Activated T-helper 1 cell treated with anti-CD3 and anti-CD28 coated beads, Interleukin-12 subunit alpha, Interleukin-12 subunit beta, Interleukin-2, Interleukin-4 antibody, amounts not matched to agents 30 ng/mL and 10 ng/mL and 1 ng/mL, durations not matched to agents 14 hours and 24 hours and 36 hours (primary cell): ENCODE data around the gene ABCC1. TPM values are rescaled to one million over a fixed set of nuclear protein-coding genes. Genes with fewer than 3 reads are reported as not detected.
A peak's percentile ranks its signal among the peaks of the same experiment; 100 is the strongest.

Source experiments
- DNase-seq: peaks from one replicate; pipeline ENCODE4 v3.0.0; 2021; ENCODE audit warnings: low spot score
- H3K27ac Mint-ChIP-seq: one replicate; pipeline ENCODE4 v1.8.0; 2021; ENCODE audit warnings: mild to moderate bottlenecking, mixed read lengths
- H3K27me3 Mint-ChIP-seq: one replicate; pipeline ENCODE4 v1.8.0; 2022; ENCODE audit warnings: mild to moderate bottlenecking, moderate library complexity, mixed read lengths; ENCODE audit not compliant: insufficient read depth
- H3K36me3 Mint-ChIP-seq: one replicate; pipeline ENCODE4 v1.8.0; 2021; ENCODE audit warnings: low read depth, mixed read lengths
- H3K4me1 Mint-ChIP-seq: one replicate; pipeline ENCODE4 v1.8.0; 2021; ENCODE audit warnings: low read depth, mixed read lengths
- H3K4me3 Mint-ChIP-seq: one replicate; pipeline ENCODE4 v1.8.0; 2021; ENCODE audit warnings: mild to moderate bottlenecking, moderate library complexity, mixed read lengths
- H3K9me3 Mint-ChIP-seq: one replicate; pipeline ENCODE4 v1.8.0; 2021; ENCODE audit warnings: mixed read lengths
- intact Hi-C: fragments of 100-400 bp; cut with micrococcal nuclease; formaldehyde crosslinking; loops from one replicate; pipeline ENCODE4 v1.15.1; 2024
- total RNA-seq: library from RNA; stranded (reverse); gene quantifications from 2 replicates; pipeline ENCODE4 v1.2.3, GENCODE V29; 2022

The ABCC1 gene
- total RNA-seq, 1 donor from 2014 or later = 108 TPM

GRCh38 chr16:15961571-15962090, 12.2 kb downstream of the ABCC1 start:
- Mint-ChIP-seq H3K27me3 (no peaks in the 10 kb centered on the region), H3K9me3 (peaks cover 23% of the 10 kb centered on the region), H3K4me1 (peaks cover 58% of the 10 kb centered on the region), H3K27ac (peak overlapping the region; percentile 95), H3K36me3 (peaks cover 34% of the 10 kb centered on the region), H3K4me3 (peak overlapping the region; percentile 47)
- intact Hi-C loops = loop anchor here (1.0 to 2.0 kb wide), 7 partner anchors 11 to 371 kb away; partner anchors contain the start of gene CEP20
- no peak for DNase-seq

GRCh38 chr16:15963307-15963910, 14.0 kb downstream of the ABCC1 start:
- Mint-ChIP-seq H3K36me3 (peaks cover 44% of the 10 kb centered on the region), H3K4me1 (peaks cover 60% of the 10 kb centered on the region), H3K27me3 (no peaks in the 10 kb centered on the region), H3K27ac (peak overlapping the region; percentile 95), H3K4me3 (peak overlapping the region; percentile 47), H3K9me3 (peaks cover 23% of the 10 kb centered on the region)
- DNase-seq = no peak
- intact Hi-C loops = no loop called here

GRCh38 chr16:15966420-15966819, 17.0 kb downstream of the ABCC1 start:
- intact Hi-C loops = no loop called here
- H3K27ac Mint-ChIP-seq = no peak overlapping the region
- no peak overlapping the region for H3K4me3 Mint-ChIP-seq
- H3K4me1 Mint-ChIP-seq = peaks cover 41% of the 10 kb centered on the region
- DNase-seq = no peak
- peaks cover 35% of the 10 kb centered on the region for H3K9me3 Mint-ChIP-seq
- H3K27me3 Mint-ChIP-seq = no peaks in the 10 kb centered on the region
- H3K36me3 Mint-ChIP-seq = peaks cover 65% of the 10 kb centered on the region

- DNase-seq = no peak
- H3K36me3 Mint-ChIP-seq = peaks cover 68% of the 10 kb centered on the region
- H3K9me3 Mint-ChIP-seq = peaks cover 39% of the 10 kb centered on the region
- H3K27ac Mint-ChIP-seq = no peak overlapping the region
- H3K27me3 Mint-ChIP-seq = no peaks in the 10 kb centered on the region
- intact Hi-C loops = no loop called here
- H3K4me1 Mint-ChIP-seq = peaks cover 36% of the 10 kb centered on the region
- H3K4me3 Mint-ChIP-seq = no peak overlapping the region
Measured at GRCh38 chr16:15966836-15967546, 17.6 kb downstream of the ABCC1 start.

DNA sequence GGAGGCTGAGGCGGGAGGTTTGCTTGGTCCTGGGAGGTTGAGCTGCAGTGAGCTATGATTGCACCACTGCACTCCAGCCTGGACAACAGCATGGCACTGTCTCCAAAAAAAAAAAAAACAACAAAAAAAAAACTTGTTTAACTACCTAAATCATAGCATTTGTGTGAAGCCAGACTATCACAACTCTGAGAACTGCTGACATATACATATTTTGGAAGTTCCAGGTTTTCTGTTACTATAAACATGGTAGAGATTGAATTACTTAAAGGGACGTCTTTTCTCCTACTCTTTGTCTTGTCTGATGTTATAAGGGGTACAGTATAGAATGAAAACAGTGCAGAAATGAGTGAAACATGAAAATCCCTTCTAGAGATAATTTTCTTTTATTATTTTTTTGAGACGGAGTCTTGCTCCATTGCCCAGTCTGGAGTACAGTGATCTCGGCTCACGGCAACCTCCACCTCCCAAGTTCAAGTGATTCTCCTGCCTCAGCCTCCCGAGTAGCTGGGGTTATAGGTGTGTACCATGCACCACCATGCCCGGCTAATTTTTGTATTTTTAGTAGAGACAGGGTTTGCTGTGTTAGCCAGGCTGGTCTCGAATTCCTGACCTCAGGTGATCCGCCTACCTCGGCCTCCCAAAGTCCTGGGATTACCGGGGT, 18.4 kb downstream of the ABCC1 start:
- no peak overlapping the region for H3K4me3 Mint-ChIP-seq
- H3K27ac Mint-ChIP-seq = peak overlapping the region; percentile 61
- intact Hi-C loops = no loop called here
- H3K9me3 Mint-ChIP-seq = peaks cover 38% of the 10 kb centered on the region
- peaks cover 28% of the 10 kb centered on the region for H3K4me1 Mint-ChIP-seq
- H3K27me3 Mint-ChIP-seq = no peaks in the 10 kb centered on the region
- peaks cover 67% of the 10 kb centered on the region for H3K36me3 Mint-ChIP-seq
- DNase-seq = no peak

- H3K27me3 Mint-ChIP-seq = no peaks in the 10 kb centered on the region
- DNase-seq = no peak
- H3K36me3 Mint-ChIP-seq = peaks cover 72% of the 10 kb centered on the region
- peaks cover 29% of the 10 kb centered on the region for H3K9me3 Mint-ChIP-seq
- no peak overlapping the region for H3K27ac Mint-ChIP-seq
- H3K4me3 Mint-ChIP-seq = no peak overlapping the region
- intact Hi-C loops = no loop called here
- H3K4me1 Mint-ChIP-seq = peaks cover 27% of the 10 kb centered on the region
Measured at GRCh38 chr16:15970202-15970601, 20.8 kb downstream of the ABCC1 start.

- DNase-seq = no peak
- no peak overlapping the region for H3K4me3 Mint-ChIP-seq
- H3K4me1 Mint-ChIP-seq = peaks cover 33% of the 10 kb centered on the region
- H3K27ac Mint-ChIP-seq = no peak overlapping the region
- peaks cover 29% of the 10 kb centered on the region for H3K9me3 Mint-ChIP-seq
- intact Hi-C loops = no loop called here
- peaks cover 70% of the 10 kb centered on the region for H3K36me3 Mint-ChIP-seq
- H3K27me3 Mint-ChIP-seq = no peaks in the 10 kb centered on the region
Measured at GRCh38 chr16:15970743-15971439, 21.5 kb downstream of the ABCC1 start.

- no peak for DNase-seq
- H3K27me3 Mint-ChIP-seq = no peaks in the 10 kb centered on the region
- intact Hi-C loops = no loop called here
- peaks cover 75% of the 10 kb centered on the region for H3K36me3 Mint-ChIP-seq
- H3K27ac Mint-ChIP-seq = peak overlapping the region; percentile 52
- H3K4me1 Mint-ChIP-seq = peaks cover 38% of the 10 kb centered on the region
- H3K9me3 Mint-ChIP-seq = peaks cover 34% of the 10 kb centered on the region
- no peak overlapping the region for H3K4me3 Mint-ChIP-seq
Measured at GRCh38 chr16:15971440-15971815, 22.0 kb downstream of the ABCC1 start.

- H3K9me3 Mint-ChIP-seq = peaks cover 40% of the 10 kb centered on the region
Measured at GRCh38 chr16:15972046-15972868, 22.8 kb downstream of the ABCC1 start.

DNA sequence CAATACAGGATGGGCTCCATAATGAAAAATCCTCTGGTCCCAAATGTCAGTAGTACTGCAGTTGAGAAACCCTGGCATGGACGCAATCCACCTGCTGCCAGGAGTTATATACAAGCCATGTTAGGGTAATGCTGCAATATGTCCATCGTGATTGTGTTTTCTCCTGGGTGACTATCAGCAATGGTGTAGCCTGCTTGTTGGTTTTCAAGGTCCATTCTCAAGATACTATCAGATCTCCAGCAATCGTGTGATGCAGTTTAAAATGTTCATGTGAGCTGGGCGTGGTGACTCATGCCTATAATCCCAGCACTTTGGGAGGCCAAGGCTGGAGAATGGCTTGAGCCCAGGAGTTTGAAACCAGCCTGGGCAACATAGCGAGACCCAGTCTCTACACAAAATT, 24.0 kb downstream of the ABCC1 start:
- H3K36me3 Mint-ChIP-seq = peaks cover 81% of the 10 kb centered on the region
- peaks cover 36% of the 10 kb centered on the region for H3K4me1 Mint-ChIP-seq
- no peak overlapping the region for H3K4me3 Mint-ChIP-seq
- intact Hi-C loops = no loop called here
- peaks cover 51% of the 10 kb centered on the region for H3K9me3 Mint-ChIP-seq
- DNase-seq = no peak
- H3K27ac Mint-ChIP-seq = no peak overlapping the region
- no peaks in the 10 kb centered on the region for H3K27me3 Mint-ChIP-seq

More at GRCh38 chr16:15972046-15972868, 22.8 kb downstream of the ABCC1 start:
- Mint-ChIP-seq H3K4me1 (peaks cover 37% of the 10 kb centered on the region), H3K27me3 (no peaks in the 10 kb centered on the region), H3K27ac (no peak overlapping the region), H3K4me3 (no peak overlapping the region), H3K36me3 (peaks cover 76% of the 10 kb centered on the region)
- intact Hi-C loops = no loop called here
- no peak for DNase-seq

- Mint-ChIP-seq H3K4me3 (no peak overlapping the region), H3K27me3 (no peaks in the 10 kb centered on the region), H3K4me1 (peaks cover 36% of the 10 kb centered on the region), H3K36me3 (peaks cover 81% of the 10 kb centered on the region), H3K27ac (no peak overlapping the region), H3K9me3 (peaks cover 56% of the 10 kb centered on the region)
- DNase-seq = no peak
- intact Hi-C loops = no loop called here
Measured at GRCh38 chr16:15974057-15974456, 24.6 kb downstream of the ABCC1 start.

DNA sequence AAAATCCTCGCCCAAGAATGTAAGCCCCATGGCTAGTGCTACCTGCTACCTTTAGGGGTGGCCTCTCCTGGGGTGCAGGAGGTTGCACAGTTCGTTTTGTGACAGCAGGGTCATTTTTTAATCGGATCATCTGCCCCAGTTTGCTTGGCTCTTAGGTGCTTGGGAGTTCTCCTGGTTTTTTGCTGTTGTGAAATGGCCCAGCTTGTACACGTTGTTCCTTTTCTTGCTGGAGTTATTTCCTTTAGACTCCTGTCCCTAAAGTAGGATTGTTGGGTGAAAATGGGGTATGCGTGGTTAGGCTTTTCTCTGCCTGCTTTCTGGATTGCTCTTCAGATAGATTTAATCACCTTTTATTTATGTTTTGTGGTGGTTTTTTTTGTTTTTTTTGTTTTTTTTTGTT, 25.8 kb downstream of the ABCC1 start:
- peaks cover 86% of the 10 kb centered on the region for H3K36me3 Mint-ChIP-seq
- intact Hi-C loops = no loop called here
- no peak overlapping the region for H3K4me3 Mint-ChIP-seq
- H3K4me1 Mint-ChIP-seq = peaks cover 35% of the 10 kb centered on the region
- H3K27ac Mint-ChIP-seq = no peak overlapping the region
- H3K9me3 Mint-ChIP-seq = peaks cover 65% of the 10 kb centered on the region
- no peak for DNase-seq
- H3K27me3 Mint-ChIP-seq = no peaks in the 10 kb centered on the region
